ENCODE data around the gene TINAGL1. TPM values are rescaled to one million over a fixed set of nuclear protein-coding genes. Genes with fewer than 3 reads are reported as not detected.
A peak's percentile ranks its signal among the peaks of the same experiment; 100 is the strongest.

The TINAGL1 gene
- total and polyA plus RNA-seq, 2 donors (not counting 1 experiment from before 2014, with no cell fraction given): 3.0 to 92.5 TPM

DNA sequence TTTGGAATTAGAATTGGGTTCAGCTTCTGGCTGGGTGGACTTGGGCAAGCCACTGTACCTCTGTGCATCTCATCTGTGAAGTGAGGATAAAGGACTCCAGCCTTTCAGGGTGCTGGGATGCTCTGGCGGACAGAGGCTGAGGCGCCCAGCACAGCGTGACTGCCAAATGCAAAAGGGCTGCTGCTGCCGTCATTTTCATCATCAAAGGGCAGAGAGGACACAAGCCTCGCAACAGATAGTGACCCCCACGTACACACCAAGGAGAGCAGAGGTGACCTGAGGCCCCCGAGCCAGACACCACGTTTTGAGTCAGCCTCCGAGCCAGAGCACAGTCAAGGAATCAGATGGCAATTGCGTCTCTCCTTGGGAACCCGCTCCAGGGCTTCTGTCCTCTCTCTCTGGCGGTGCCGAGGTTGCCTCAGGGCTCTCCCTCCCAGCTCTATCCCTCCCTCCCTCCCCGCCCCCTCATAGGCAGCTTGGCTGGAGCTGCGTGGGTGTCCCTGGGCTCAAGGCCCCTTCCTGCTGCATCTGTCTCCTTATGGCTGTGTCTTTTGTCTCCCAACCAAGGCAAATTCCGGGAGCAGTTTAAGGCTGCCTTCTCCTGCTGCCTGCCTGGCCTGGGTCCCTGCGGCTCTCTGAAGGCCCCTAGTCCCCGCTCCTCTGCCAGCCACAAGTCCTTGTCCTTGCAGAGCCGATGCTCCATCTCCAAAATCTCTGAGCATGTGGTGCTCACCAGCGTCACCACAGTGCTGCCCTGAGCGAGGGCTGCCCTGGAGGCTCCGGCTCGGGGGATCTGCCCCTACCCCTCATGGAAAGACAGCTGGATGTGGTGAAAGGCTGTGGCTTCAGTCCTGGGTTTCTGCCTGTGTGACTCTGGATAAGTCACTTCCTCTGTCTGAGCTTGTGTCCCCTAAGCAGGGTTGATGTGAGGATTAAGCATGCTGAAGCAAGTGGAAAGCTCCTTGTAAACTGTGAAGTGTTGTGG is 50.2 kb downstream of the TINAGL1 start:
- H3K4me1 ChIP-seq (ENCODE audit: control insufficient read depth, extremely low read depth, insufficient read depth, low read length): peaks cover 18% of the 10 kb centered on the region
- H2AFZ ChIP-seq (ENCODE audit: low read length): no peak overlapping the region
- H3K9me3 ChIP-seq (ENCODE audit: control insufficient read depth, insufficient read depth, low read depth, low read length): no peaks in the 10 kb centered on the region
- H3K9ac ChIP-seq (ENCODE audit: insufficient read depth, low read length): no peak overlapping the region
- H3K4me3 ChIP-seq (replicated peaks in 1 of 4; ENCODE audit: control extremely low read depth in 1 of 4, insufficient read depth in 1 of 4, low read depth in 3 of 4, low read length in 4 of 4): no peak overlapping the region
- peak; percentile 23 to 43 for DNase-seq (ENCODE audit: low read depth in 2 of 2)
- peaks cover 5% of the 10 kb centered on the region for H3K36me3 ChIP-seq (ENCODE audit: control insufficient read depth, insufficient read depth, low read length)
- no peaks in the 10 kb centered on the region for H4K20me1 ChIP-seq (ENCODE audit: control insufficient read depth, extremely low read depth, insufficient read depth, low read length)
- TF ChIP-seq, protein P1, sequence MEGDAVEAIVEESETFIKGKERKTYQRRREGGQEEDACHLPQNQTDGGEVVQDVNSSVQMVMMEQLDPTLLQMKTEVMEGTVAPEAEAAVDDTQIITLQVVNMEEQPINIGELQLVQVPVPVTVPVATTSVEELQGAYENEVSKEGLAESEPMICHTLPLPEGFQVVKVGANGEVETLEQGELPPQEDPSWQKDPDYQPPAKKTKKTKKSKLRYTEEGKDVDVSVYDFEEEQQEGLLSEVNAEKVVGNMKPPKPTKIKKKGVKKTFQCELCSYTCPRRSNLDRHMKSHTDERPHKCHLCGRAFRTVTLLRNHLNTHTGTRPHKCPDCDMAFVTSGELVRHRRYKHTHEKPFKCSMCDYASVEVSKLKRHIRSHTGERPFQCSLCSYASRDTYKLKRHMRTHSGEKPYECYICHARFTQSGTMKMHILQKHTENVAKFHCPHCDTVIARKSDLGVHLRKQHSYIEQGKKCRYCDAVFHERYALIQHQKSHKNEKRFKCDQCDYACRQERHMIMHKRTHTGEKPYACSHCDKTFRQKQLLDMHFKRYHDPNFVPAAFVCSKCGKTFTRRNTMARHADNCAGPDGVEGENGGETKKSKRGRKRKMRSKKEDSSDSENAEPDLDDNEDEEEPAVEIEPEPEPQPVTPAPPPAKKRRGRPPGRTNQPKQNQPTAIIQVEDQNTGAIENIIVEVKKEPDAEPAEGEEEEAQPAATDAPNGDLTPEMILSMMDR (conservative IDR thresholded peaks at IDR 0.05 in 1 of 2, IDR thresholded peaks at IDR 0.05 in 1 of 2; ENCODE audit: low read depth in 1 of 2, low read length in 2 of 2): no peak
- no peak for TF ChIP-seq EZH2 (IDR thresholded peaks at IDR 0.05; ENCODE audit: low read length, missing control alignments)
- H3K27ac ChIP-seq (ENCODE audit: insufficient read depth, low read length): no peak overlapping the region
- H3K79me2 ChIP-seq (ENCODE audit: control insufficient read depth, insufficient read depth, low read length): no peaks in the 10 kb centered on the region
- no peaks in the 10 kb centered on the region for H3K27me3 ChIP-seq (ENCODE audit: control insufficient read depth, insufficient read depth, low read length)
- no peak overlapping the region for H3K4me2 ChIP-seq (ENCODE audit: extremely low read depth, insufficient read depth, low read length)

DNA sequence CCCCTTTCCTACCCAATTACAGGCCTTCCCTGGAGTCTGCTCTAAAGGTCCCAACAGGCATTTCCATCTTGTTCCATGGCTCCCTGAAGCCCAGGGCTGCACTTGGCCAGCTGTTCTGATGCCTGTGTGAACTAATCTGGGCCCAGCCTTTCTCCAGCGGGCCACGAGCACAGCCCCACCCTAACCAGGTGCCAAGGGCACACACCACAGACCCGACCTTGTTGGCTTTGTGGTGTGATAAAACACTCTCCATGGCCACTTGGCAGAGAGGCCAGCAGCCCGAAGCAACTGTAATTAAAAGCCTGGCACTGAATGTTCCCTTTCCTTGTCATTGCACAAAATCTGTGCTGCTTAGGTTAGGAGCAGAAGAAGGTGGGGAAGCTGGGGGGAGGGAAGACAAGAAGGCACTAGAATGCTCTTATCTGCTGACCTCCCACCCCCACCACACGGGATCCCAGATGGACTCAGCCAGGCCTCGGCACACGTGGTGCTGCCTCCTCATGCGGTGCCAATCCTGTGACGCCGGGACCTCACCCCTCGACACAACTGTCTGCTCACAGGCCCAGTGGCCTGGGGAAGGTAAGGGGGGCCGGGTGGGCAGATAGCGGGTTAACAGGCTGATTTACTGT is 51.1 kb downstream of the TINAGL1 start:
- H2AFZ ChIP-seq (ENCODE audit: low read length): no peak overlapping the region
- H3K27me3 ChIP-seq (ENCODE audit: control insufficient read depth, insufficient read depth, low read length): no peaks in the 10 kb centered on the region
- no peaks in the 10 kb centered on the region for H3K79me2 ChIP-seq (ENCODE audit: control insufficient read depth, insufficient read depth, low read length)
- H3K27ac ChIP-seq (ENCODE audit: insufficient read depth, low read length): no peak overlapping the region
- H3K4me2 ChIP-seq (ENCODE audit: extremely low read depth, insufficient read depth, low read length): peak overlapping the region; percentile 36
- H3K4me1 ChIP-seq (ENCODE audit: control insufficient read depth, extremely low read depth, insufficient read depth, low read length): peaks cover 18% of the 10 kb centered on the region
- no peaks in the 10 kb centered on the region for H3K9me3 ChIP-seq (ENCODE audit: control insufficient read depth, insufficient read depth, low read depth, low read length)
- TF ChIP-seq, protein P1 (conservative IDR thresholded peaks at IDR 0.05 in 1 of 2, IDR thresholded peaks at IDR 0.05 in 1 of 2; ENCODE audit: low read depth in 1 of 2, low read length in 2 of 2): no peak
- no peak for TF ChIP-seq EZH2 (IDR thresholded peaks at IDR 0.05; ENCODE audit: low read length, missing control alignments)
- peaks cover 7% of the 10 kb centered on the region for H3K36me3 ChIP-seq (ENCODE audit: control insufficient read depth, insufficient read depth, low read length)
- H4K20me1 ChIP-seq (ENCODE audit: control insufficient read depth, extremely low read depth, insufficient read depth, low read length): no peaks in the 10 kb centered on the region
- H3K4me3 ChIP-seq (replicated peaks in 1 of 4; ENCODE audit: control extremely low read depth in 1 of 4, insufficient read depth in 1 of 4, low read depth in 3 of 4, low read length in 4 of 4): no peak overlapping the region
- DNase-seq (ENCODE audit: low read depth in 2 of 2): peak in 1 of 2 donors; percentile 31
- no peak overlapping the region for H3K9ac ChIP-seq (ENCODE audit: insufficient read depth, low read length)

DNA sequence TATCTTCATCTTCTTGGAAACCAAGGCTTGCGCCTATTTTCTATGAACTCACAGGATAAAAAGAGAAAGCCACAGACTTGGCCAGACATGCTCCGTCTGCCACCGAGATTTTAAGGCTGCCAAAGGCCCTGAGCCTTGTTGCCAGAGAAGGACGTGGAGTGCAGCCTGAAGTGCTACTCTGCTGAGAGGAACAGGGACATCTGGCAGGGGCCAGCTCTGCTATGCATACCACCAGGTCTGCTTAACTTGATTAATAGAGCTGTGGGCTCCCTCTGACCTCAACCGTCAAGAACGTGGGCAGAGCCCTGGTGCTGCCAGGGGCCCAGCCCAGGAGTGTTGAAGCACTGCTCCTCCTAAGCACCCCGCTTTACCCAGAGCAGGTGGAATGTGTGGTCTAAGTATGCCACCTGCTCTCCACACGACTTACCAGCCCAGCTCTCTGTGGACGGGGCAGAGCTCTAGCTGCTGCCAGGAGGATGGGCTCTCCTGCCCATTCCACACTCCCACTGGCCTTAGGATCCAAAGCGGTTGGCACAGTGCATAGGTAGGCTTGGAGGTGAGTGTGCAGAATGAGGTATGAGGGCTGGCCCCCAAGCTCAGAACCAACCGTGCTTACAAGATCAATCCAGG is 51.7 kb downstream of the TINAGL1 start:
- no peak overlapping the region for H3K4me2 ChIP-seq (ENCODE audit: extremely low read depth, insufficient read depth, low read length)
- H3K27ac ChIP-seq (ENCODE audit: insufficient read depth, low read length): no peak overlapping the region
- H3K36me3 ChIP-seq (ENCODE audit: control insufficient read depth, insufficient read depth, low read length): peaks cover 8% of the 10 kb centered on the region
- H3K27me3 ChIP-seq (ENCODE audit: control insufficient read depth, insufficient read depth, low read length): no peaks in the 10 kb centered on the region
- DNase-seq (ENCODE audit: low read depth in 2 of 2): peak in 1 of 2 donors; percentile 81
- no peaks in the 10 kb centered on the region for H3K79me2 ChIP-seq (ENCODE audit: control insufficient read depth, insufficient read depth, low read length)
- no peaks in the 10 kb centered on the region for H3K9me3 ChIP-seq (ENCODE audit: control insufficient read depth, insufficient read depth, low read depth, low read length)
- no peak overlapping the region for H2AFZ ChIP-seq (ENCODE audit: low read length)
- H3K9ac ChIP-seq (ENCODE audit: insufficient read depth, low read length): no peak overlapping the region
- no peak overlapping the region for H3K4me3 ChIP-seq (replicated peaks in 1 of 4; ENCODE audit: control extremely low read depth in 1 of 4, insufficient read depth in 1 of 4, low read depth in 3 of 4, low read length in 4 of 4)
- TF ChIP-seq, protein P1 (conservative IDR thresholded peaks at IDR 0.05 in 1 of 2, IDR thresholded peaks at IDR 0.05 in 1 of 2; ENCODE audit: low read depth in 1 of 2, low read length in 2 of 2): no peak
- no peak for TF ChIP-seq EZH2 (IDR thresholded peaks at IDR 0.05; ENCODE audit: low read length, missing control alignments)
- no peaks in the 10 kb centered on the region for H4K20me1 ChIP-seq (ENCODE audit: control insufficient read depth, extremely low read depth, insufficient read depth, low read length)
- H3K4me1 ChIP-seq (ENCODE audit: control insufficient read depth, extremely low read depth, insufficient read depth, low read length): peaks cover 18% of the 10 kb centered on the region

Measured in fibroblast of lung (primary cell).